ENCODE data around the gene TACC3. TPM values are rescaled to one million over a fixed set of nuclear protein-coding genes. Genes with fewer than 3 reads are reported as not detected.

TACC3 gene
- total RNA-seq, 4 donors from 2014 or later, result 4.6 to 15.6 (median 7.3) TPM

GRCh38 chr4:1711571-1712215 lies 9.6 kb upstream of the TACC3 start:
- Histone ChIP-seq H3K36me3 (no peaks in the 10 kb centered on the region), H3K4me3 (peak overlapping the region; percentile 58 to 94), H3K27ac (peak overlapping the region; percentile 99 to 100), H3K27me3 (no peaks in the 10 kb centered on the region), H3K4me1 (peaks cover 0 to 4% of the 10 kb centered on the region in 2 donors), H3K9me3 (no peaks in the 10 kb centered on the region)
- intact Hi-C loops (cut with DNase I; ENCODE audit: low total_unique reads), result no loop called here
- TF ChIP-seq, protein P1, sequence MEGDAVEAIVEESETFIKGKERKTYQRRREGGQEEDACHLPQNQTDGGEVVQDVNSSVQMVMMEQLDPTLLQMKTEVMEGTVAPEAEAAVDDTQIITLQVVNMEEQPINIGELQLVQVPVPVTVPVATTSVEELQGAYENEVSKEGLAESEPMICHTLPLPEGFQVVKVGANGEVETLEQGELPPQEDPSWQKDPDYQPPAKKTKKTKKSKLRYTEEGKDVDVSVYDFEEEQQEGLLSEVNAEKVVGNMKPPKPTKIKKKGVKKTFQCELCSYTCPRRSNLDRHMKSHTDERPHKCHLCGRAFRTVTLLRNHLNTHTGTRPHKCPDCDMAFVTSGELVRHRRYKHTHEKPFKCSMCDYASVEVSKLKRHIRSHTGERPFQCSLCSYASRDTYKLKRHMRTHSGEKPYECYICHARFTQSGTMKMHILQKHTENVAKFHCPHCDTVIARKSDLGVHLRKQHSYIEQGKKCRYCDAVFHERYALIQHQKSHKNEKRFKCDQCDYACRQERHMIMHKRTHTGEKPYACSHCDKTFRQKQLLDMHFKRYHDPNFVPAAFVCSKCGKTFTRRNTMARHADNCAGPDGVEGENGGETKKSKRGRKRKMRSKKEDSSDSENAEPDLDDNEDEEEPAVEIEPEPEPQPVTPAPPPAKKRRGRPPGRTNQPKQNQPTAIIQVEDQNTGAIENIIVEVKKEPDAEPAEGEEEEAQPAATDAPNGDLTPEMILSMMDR (IDR thresholded peaks at IDR 0.05), result no peak
- TF ChIP-seq POLR2A (IDR thresholded peaks at IDR 0.05), result no peak
- peak in 1 of 2 donors; percentile 37 for DNase-seq

DNA sequence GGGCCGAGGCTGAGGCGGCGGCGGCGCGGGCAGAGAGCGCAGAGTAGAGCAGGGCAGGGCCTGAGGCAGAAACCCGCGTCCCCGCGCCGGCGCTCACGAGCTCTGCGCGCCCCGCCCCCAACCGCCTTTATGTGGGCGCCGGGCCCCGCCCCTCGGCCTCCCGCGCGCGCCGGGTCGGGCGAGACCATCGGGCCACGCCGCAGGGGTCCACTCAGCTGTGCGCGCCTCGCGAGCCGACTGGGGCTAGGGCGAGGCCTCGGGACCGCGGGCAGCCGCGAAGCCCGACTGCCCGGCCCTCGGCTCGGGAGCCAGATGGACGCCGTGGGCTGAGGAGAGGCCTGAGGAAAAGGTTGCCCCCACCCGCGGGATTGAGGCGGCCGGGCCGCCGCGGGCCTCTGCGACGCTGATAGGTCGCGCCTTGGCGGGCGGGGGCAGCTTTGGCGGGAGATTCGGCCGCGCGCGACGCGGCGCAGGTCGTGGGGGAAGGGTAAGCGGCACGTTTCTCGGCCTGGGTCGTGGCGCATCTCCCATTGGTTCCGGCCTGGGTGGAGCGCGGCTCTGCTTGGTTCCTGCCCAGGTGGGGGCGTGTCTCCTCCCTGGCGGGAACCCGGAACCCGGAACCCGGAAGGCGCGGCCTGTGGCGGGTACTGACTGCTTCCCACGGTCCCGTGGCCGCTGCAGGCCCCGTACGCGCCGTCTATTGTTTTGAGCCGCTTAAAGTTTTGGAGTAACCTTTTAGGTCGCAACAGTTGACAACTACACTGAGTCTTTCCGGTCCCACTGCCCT lies 8.9 kb upstream of the TACC3 start, which contains the start of gene SLBP:
Gene SLBP, minus strand, starts transcription at position 104 of the 787 bp plus-strand sequence. CDS start 131 bp downstream, outside the sequence.
- Histone ChIP-seq H3K27me3 (no peaks in the 10 kb centered on the region), H3K27ac (peak within 1 kb of the TSS; percentile 99 to 100), H3K4me1 (peaks cover 0 to 4% of the 10 kb centered on the region in 2 donors), H3K9me3 (no peaks in the 10 kb centered on the region), H3K36me3 (no peaks in the 10 kb centered on the region), H3K4me3 (peak within 1 kb of the TSS; percentile 58 to 94)
- peak; percentile 94 to 95 for DNase-seq
- TF ChIP-seq POLR2A (IDR thresholded peaks at IDR 0.05), result peak; percentile 65 to 92
- TF ChIP-seq, protein P1 (IDR thresholded peaks at IDR 0.05), result peak in 2 of 4 experiments; percentile 3 to 9
- intact Hi-C loops (cut with DNase I; ENCODE audit: low total_unique reads), result no loop called here

DNA sequence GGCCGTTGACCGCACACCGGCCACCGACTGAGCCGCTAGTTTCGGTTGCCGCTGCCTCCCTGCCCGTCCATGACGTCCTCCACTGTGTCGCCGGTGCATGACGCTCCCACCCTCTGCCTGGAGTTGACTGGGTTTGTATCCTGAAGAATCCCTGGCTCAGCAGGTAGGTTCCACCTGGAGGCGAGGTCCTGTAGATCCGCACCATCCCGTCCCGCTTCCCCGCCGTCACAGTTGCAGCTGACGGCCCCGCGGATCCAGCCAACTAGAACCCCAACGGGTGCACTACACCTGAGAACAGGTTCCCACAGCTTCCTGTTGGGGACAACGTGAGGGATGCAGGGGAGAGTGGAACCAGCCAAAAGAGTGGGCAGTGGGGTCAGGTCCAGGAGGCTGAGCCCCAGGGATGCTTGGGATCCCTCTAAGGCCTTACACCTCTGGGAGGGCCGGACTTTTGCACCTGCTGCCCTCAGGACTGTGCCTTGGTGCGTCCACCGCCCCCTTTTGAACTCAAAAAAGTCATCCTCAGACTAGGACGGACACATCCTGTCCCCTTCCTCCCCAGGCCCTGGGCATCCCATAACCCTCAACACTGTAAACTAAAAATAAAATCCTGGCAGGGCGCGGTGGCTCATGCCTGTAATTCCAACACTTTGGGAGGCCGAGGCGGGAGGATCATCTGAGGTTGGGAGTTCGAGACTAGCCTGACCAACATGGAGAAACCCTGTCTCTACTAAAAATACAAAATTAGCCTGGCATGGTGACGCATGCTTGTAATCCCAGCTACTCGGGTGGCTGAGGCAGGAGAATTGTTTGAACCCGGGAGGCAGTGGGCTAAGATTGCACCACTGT lies 8.1 kb upstream of the TACC3 start:
- H3K36me3 ChIP-seq, result no peaks in the 10 kb centered on the region
- no peak for TF ChIP-seq POLR2A (IDR thresholded peaks at IDR 0.05)
- TF ChIP-seq, protein P1 (IDR thresholded peaks at IDR 0.05), result no peak
- H3K4me3 ChIP-seq, result peak overlapping the region; percentile 58 to 94
- H3K27me3 ChIP-seq, result no peaks in the 10 kb centered on the region
- H3K27ac ChIP-seq, result peak overlapping the region; percentile 99 to 100
- H3K4me1 ChIP-seq, result peaks cover 0 to 4% of the 10 kb centered on the region in 2 donors
- H3K9me3 ChIP-seq, result no peaks in the 10 kb centered on the region
- DNase-seq, result no peak
- intact Hi-C loops (cut with DNase I; ENCODE audit: low total_unique reads), result no loop called here

DNA sequence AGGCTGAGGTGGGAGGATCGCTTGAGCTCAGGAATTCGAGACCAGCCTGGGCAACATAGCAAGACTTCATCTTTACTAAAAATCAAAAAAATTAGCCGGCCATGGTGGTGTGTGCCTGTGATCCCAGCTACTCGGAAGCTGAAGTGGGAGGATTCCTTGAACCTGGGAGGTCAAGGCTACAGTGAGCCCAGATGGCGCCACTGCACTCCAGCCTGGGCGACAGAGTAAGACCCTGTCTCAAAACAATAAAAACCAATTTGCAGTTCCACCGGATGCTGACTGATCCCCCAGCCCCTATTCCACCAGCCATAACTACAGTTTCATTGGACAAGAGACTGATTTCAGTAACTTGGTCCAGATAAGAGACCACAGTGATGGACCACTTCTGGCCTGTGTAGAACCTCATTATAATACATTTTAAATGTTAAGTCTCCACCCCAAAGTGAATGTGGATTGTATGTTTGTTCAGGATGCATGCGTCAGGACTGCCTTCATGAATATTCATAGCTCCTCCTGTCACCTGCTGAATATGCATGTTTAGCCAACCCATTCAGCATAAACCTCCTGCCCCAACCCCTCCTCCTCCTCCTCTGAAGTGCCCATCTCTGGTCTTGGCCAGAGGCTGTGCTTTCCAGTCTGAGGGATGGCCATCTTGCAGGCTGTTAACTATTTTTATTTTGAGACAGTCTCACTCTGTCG lies 6.9 kb upstream of the TACC3 start:
- no peak for DNase-seq

More for the DNA sequence above, 6.9 kb upstream of the TACC3 start:
- intact Hi-C loops (cut with DNase I; ENCODE audit: low total_unique reads), result no loop called here
- TF ChIP-seq, protein P1 (IDR thresholded peaks at IDR 0.05), result no peak
- TF ChIP-seq POLR2A (IDR thresholded peaks at IDR 0.05), result no peak
- no peaks in the 10 kb centered on the region for H3K36me3 ChIP-seq
- H3K27ac ChIP-seq, result no peak overlapping the region
- H3K4me1 ChIP-seq, result peaks cover 0 to 5% of the 10 kb centered on the region in 2 donors
- H3K4me3 ChIP-seq, result no peak overlapping the region
- H3K9me3 ChIP-seq, result no peaks in the 10 kb centered on the region
- no peaks in the 10 kb centered on the region for H3K27me3 ChIP-seq

All from uterus (tissue), 4 donors.